NCI-H128 (cell line): Measurements from ENCODE around the gene PKD2L1.
"Not testable (repeated sequence)": the region's sequence is repeated elsewhere in the genome, so short reads cannot be mapped to it uniquely, and the experiment has no call there.

Experiments used
- DNase-seq: peaks from one replicate; lab custom pipeline; 2025; ENCODE audit not compliant: unreplicated experiment; lab: John Stamatoyannopoulos, UW

PKD2L1 gene

DNA sequence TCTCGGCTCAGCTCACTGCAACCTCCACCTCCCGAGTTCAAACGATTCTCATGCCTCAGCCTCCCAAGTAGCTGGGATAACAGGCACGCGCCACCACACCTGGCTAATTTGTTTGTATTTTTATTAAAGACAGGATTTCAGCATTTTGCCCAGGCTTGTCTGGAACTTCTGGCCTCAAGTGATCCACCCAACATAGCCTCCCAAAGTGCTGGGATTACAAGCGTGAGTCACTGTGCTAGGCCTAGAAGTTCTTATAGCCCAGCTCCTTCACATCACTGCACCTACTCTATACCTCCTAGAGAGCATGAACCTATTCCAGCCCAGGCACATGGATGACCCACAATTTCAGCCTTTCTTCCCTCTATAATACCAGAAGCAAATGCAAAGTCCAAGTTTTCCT lies 42.3 kb downstream of the PKD2L1 start:
- no peak for DNase-seq

DNA sequence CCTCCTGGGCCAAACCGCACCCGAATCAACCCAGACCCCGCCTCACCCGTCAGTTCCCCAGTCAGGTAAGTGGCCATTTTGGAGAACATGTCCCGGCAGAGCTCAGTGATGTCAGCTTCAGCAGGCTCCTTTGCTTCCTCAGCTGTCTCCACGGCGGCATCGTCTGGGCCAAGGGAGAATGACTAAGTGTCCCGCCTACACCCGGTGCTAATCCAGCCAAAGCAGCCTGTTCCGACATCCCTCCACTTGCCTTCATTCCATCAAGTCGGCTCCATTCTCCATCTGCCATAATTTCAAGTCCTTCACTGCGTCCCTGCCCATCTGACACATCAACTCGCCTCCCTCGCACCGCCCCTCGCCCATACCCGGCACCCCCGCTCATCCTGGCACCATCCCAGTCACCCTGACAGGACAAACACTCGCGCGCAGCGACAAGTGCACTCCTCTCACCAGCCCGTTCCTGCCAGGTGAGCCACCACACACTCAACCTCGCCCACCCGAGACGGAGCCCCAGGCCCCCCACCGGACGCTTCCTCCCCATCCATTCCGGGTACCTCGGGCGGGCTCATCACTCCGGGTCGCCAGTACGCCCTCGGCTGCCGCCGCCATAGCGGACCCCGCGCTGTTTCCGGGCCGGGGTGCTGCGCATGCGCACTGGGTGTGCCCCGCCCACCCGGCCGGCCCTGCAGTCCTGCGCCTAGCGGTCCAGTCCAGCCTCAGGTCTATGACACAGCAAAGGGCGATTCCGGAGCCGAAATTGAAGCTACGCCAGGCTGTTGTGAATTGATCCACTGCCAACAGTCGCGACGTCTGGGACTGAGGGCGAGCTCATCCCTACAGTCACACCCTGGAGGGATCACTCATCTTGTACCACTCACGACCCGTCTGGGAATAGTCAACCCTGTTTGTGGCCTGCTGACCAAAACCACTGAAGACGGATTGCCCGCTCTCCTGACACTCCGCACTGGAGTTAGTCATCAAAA lies 43.7 kb downstream of the PKD2L1 start, which contains the start of gene BLOC1S2:
Gene BLOC1S2, minus strand, starts transcription at position 630 of the 983 bp plus-strand sequence. Its CDS starts 21 bp downstream, at position 609.
- peak; percentile 62 for DNase-seq

DNA sequence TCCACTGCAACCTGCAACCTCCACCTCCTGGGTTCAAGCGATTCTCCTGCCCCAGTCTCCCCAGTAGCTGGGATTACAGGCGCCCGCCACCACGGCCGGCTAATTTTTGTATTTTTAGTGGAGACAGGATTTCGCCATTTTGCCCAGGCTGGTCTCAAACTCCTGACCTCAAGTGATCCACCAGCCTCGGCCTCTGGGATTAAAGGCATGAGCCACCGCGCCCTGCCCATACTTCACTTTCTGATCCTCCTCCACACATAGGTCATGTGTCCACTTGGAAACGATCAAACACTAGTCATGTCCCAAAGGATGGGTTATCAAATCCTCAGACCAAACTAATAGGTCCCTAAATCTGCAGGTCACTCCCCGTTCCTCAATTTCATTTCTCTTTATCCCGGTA lies 44.7 kb downstream of the PKD2L1 start:
- DNase-seq, result not testable (repeated sequence)

GRCh38 chr10:100282907-100283306 lies 47.1 kb downstream of the PKD2L1 start:
- no peak for DNase-seq

GRCh38 chr10:100276971-100277370 lies 53.1 kb downstream of the PKD2L1 start:
- DNase-seq, result not testable (repeated sequence)

DNA sequence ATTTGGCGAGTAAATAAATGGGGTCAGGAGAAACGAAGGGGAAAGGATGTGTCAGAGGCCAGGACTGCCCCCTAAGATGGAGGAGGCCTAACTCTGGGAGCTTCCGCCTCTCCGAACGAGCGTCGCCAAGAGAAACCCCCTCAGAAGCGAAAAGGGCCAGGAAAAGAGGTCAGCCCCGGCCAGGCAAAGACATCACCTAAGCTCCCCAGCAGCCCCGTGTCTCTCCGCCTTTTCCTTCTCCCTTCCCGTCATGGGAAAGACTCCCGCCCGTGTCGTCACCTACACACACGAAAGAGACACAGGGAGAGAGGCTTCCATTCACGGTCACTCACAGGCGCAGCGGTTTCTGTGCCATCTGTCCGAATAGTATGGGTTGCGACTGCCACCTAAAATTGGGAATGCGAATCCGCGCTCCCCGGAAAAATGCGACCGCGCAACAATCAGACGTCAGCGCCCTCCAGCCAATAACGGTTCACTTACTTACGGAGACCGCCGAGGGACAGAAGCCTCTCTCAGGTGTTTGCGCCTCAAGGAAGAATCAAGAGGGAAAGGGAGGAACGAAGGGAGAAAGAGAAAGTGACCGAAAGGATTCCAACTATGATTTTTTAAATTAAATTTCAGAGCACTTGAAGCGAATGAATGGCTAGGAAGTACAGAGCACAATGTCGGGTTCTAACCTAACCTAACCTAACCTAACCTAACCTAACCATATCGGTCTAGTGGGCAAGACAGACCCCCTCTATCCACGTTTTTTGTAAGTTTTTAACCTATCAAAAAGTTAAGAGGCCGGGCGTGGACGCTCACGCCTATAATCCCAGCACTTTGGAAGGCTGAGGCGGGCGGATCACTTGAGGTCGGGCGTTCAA lies 62.6 kb downstream of the PKD2L1 start, which contains the start of gene CWF19L1:
Gene CWF19L1, minus strand, starts transcription at position 400 of the 866 bp plus-strand sequence. Its CDS starts 45 bp downstream, at position 355.
- peak; percentile 37 for DNase-seq

DNA sequence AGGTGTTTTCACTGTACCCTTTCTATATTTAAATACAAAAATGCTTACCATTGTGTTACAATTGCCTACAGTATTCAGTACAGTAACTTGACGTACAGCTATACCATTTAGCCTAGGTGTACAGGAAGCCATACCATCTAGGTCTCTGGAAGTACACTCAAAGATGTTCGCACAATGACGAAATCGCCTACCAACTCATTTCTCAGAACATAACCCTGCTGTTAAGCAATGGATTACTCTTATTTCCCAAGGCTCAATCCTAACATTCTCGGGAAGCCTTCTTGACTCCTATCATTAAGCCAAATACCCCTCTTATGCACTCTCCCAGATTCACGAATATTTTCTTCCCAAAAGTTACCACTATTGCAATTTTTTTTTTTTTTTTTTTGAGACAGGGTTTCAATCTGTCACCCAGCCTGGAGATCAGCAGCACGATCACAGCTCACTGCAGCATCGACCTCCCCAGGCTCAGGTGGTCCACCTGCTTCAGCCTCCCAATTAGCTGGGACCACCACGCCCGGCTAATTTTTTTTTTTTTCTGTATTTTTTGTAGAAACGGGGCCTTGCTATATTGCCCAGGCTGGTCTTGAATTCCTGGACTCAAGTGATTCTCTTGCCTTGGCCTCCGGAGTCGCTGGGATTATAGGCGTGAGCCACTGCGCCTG lies 64.1 kb downstream of the PKD2L1 start:
- no peak for DNase-seq

- DNase-seq, result no peak
These were observed 75.8 kb downstream of the PKD2L1 start for GRCh38 chr10:100254191-100254590.

DNA sequence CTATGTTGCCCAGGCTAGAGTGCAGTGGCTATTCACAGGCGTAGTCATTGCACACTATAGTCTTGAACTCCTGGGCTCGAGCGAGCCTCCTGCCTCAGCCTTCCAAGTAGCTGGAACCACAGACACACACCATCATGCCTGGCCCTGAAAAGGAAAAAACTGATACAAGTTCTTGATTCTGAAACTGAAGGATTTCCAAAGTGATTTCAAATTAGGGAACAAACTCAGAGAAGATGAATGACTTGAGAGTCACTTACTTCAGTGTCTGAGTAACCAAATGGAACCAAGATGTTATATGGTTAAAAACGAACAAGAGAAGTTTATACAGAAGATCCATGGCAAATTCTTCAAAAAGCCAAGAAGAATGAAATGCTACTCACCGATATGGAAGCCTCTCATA lies 77.0 kb downstream of the PKD2L1 start:
- DNase-seq, result no peak

GRCh38 chr10:100248820-100249219 lies 81.2 kb downstream of the PKD2L1 start:
- DNase-seq, result no peak

DNA sequence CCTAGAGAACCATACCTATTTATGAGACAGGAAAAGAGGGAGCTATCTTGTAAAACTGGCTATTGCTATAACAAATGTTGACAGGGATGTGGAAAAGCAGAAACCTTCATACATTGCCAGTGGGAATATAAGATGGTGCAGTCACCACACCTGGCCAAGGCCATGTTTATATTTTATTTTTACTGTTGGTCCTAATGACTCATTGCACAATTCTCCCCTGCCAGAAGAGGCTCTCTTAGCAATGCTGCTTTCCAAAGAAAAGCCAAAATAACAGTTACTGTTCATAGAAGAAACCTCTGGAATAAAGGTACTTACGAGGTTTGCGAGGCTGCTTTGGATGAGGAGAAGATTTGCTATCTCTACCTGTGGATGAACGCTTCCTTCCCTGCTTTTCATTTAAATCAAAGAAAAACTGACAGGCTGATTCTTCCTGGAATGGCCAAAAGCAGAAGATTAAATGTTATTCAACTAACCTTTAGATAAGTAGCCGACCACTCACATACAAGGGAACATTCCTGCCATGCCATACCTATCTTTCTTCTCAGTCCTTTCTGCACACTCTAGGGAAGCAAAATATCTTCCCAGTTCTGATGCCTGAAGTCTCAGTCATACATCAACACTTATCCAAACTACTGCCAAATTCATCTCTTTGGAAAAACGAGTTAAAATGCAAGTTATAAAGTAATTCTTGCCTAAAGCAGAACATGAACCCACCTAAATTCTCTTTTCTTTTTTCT lies 84.4 kb downstream of the PKD2L1 start:
- no peak for DNase-seq

GRCh38 chr10:100239851-100240250 lies 90.2 kb downstream of the PKD2L1 start:
- DNase-seq, result no peak

- DNase-seq, result no peak
These were observed 91.6 kb downstream of the PKD2L1 start for GRCh38 chr10:100238429-100238828.
